HG02938 (cell line): ENCODE results near the gene LRRC28.

Experiments
- ATAC-seq: cut with Tn5 transposase; IDR thresholded peaks from one replicate; pipeline ENCODE4 v1.9.1; 2021; ENCODE audit warnings: mild to moderate bottlenecking, moderate library complexity; ENCODE audit not compliant: unreplicated experiment

Gene LRRC28

GRCh38 chr15:99414755-99415731 lies 163.8 kb downstream of the LRRC28 start:
- ATAC-seq: no peak

GRCh38 chr15:99416191-99417188 lies 165.2 kb downstream of the LRRC28 start:
- ATAC-seq: no peak

DNA sequence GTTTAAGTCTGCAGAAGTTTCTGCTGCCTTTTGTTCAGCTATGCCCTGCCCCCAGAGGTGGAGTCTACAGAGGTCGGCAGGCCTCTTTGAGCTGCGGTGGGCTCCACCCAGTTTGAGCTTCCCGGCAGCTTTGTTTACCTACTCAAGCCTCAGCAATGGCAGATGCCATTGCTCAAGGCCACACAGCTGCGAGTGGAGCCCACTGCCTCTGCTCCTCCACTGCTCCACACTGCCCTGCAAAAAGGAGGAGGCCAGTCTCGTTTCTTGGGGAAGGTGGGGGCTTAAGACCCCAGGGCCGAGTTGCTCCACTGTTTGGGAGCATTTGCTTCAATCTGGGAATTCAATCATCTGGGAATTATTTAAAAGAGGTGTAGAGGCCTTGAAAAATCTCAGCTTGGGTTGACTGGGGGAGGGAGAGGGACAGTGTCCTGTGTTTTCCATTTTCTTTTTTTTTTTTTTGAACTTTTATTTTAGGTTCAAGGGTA lies 169.9 kb downstream of the LRRC28 start:
- no peak for ATAC-seq

DNA sequence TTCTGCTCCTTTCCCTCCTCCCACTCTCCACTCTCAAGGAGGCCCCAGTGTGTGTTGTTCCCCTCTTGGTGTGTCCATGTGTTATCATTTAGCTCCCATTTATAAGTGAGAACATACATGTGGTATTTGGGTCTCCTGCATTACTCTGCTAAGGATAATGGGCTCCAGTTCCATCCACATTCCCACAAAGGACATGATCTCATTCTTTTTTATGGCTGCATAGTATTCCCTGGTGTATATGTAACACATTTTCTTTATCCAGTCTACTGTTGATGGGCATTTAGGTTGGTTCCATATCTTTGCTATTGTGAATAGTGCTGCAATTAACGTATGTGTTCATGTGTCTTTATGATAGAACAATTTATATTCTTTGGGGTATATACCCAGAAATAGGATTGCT lies 170.5 kb downstream of the LRRC28 start:
- ATAC-seq: no peak

GRCh38 chr15:99423186-99424130 lies 172.2 kb downstream of the LRRC28 start:
- no peak for ATAC-seq

GRCh38 chr15:99424131-99424571 lies 172.9 kb downstream of the LRRC28 start:
- ATAC-seq: no peak

- no peak for ATAC-seq
Measured at GRCh38 chr15:99424978-99425656, 173.8 kb downstream of the LRRC28 start.

- ATAC-seq: no peak
Measured at GRCh38 chr15:99425657-99426301, 174.5 kb downstream of the LRRC28 start.

DNA sequence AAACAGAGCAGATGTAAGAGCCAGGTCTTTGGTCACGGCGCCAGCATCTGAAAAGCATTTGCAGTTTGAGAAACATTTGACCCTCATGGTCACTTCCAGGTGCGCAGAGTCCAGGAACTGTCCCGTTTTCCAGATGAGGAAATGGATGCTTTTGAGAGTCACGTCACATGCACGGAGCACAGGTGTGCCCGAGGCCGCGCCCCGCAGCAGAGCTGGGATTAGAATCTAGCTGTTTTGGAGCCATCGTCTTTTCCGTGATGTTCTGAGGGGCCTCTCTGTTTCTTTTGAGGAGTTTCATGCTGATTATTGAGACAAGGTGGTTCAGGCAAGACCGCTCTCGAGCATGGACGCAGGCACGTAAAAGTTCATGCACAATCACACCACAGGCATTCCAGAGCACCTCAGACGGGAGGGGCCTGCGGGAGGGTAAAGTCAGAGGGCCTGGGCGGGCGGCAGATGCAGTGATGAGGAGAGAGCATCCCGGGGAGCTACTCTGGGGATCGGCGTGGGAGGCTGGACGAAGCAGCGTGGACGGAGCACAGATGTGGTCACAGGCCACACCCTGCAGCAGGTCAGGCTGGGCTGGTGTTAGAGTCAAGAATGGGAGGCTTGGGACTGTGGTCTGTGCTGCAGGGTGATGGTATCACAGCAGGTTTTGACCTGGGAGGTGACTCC lies 175.3 kb downstream of the LRRC28 start:
- ATAC-seq: no peak

GRCh38 chr15:99427210-99427609 lies 175.9 kb downstream of the LRRC28 start:
- no peak for ATAC-seq

DNA sequence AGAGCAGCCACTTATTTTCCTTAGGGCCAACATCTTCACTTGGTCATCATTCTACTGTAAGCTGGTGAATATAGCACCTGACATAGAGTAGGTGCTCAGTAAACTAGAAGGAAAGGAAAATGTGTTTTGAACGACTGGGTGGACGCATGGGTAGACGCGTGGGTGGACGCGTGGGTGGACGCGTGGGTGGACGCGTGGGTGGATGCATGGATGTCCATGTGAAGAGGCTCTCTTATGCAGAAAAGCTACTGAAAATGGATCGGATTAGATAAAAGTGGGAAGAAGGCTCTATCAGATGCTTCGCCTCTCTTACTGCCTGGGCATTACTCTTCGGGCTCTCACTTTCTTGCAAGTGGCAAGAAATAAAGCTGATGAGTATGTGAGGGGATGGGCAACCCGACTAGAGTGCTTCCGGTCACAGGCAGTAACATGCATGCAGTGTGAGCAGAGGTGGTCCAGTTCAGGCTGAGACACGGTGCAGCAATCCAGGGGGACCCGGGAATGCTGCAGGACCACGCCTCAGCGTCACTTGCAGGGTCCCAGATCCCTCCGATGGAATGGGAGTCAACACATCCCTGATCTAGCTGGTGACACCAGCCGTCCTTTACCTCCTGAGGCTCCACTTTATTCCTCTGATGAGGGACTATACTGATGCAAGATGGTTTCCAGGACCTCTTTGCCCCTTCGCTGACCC lies 176.5 kb downstream of the LRRC28 start:
- no peak for ATAC-seq

- ATAC-seq: no peak
Measured at GRCh38 chr15:99429681-99430081, 178.4 kb downstream of the LRRC28 start.

GRCh38 chr15:99430881-99431401 lies 179.7 kb downstream of the LRRC28 start:
- no peak for ATAC-seq

DNA sequence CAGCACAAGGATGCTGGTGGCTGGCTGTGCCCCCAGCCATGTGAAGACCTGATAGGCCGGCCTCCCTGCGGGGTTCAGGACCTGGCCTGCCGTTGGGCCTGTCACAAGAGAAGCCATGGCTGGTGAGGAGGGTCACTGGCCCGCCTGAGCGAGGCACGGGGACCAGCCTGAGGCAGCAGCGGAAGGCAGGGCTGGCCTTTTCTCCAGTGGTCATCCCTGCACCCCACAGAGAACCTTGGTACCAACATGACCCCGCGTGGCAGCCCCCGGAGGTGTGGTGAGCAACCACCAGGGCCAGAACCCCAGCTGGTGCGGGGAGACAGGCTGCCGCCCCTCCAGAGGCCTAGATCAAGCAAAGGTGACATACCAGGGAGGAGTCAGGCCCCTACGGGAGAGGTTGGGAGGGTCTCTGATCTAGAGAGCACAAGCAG lies 180.4 kb downstream of the LRRC28 start:
- ATAC-seq: no peak

DNA sequence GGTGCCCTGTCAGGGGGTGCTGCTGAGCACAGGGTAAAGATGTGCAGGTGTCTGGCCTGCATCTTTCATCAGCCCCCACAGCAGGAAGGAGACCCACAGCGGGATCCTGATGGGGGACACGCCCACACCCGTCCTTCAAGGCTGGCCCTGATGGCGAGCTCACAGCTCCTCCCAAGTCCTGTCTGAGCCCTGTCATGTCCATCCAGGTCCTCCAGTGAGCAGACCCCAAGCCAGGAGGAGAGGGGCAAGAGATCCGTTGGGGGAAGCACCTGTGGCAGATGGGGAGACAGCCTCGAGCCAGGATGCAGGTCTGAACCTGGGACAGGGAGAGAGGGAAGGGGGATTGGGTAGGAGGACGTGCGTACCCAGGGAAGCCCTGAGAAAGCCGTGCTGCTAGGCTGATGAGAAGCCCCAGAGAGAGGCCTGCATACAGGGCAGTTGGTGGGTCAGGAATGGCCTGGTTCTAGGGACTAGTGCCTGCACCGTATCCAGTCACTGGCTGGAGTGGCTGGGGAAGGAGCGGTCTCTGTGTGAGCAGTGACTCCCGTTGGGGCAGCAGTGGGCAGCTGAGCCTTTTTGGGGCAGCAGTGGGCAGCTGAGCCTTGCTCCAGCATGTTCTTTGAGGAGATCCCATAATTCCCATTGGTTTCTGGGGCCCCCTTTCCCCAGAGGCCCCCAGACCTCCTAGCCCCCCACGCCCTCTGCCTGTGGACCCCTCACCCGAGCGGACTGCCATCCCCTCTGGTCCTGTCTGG lies 181.2 kb downstream of the LRRC28 start:
- ATAC-seq: no peak

DNA sequence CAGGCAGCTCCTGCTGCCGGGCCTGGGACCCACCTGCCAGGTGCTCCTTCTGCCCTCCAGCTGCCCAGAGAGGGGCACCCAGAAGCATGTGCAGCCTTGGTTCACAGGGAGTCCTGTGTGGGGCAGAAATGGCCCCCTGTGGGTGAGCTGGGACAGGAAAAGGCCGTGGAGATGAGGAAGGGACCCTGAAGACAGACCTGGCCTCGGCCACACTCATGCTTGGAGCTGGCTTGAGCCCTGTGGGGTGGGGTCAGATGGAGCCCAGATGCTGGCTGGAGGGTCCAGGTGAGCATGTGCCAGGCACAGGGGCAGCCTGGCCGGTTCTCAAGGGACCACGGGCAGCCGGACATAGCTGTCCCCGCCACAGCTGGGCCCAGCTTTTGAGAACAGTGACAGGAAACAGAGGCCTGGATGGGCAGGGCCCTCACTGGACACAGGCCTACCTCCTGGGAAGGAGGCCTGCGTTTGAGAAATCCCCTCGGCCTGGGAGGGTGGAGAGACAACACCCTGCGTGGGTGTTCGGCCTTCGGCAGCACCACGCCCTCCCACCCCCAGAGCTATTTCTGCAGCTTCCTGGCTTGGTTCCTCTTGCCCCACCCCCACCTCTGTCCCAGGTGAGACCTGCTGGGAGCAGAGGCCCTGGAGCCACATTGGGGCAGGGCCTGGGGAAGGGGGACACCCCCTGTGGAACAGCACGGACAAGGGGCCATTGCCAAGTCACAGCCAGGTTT lies 181.9 kb downstream of the LRRC28 start:
- ATAC-seq: no peak
